HG03139 (cell line): ENCODE data around the gene ARL4A.

Experiments used
- ATAC-seq: cut with Tn5 transposase; IDR thresholded peaks from one replicate; pipeline ENCODE4 v1.9.1; 2021; ENCODE audit not compliant: unreplicated experiment

ARL4A gene

DNA sequence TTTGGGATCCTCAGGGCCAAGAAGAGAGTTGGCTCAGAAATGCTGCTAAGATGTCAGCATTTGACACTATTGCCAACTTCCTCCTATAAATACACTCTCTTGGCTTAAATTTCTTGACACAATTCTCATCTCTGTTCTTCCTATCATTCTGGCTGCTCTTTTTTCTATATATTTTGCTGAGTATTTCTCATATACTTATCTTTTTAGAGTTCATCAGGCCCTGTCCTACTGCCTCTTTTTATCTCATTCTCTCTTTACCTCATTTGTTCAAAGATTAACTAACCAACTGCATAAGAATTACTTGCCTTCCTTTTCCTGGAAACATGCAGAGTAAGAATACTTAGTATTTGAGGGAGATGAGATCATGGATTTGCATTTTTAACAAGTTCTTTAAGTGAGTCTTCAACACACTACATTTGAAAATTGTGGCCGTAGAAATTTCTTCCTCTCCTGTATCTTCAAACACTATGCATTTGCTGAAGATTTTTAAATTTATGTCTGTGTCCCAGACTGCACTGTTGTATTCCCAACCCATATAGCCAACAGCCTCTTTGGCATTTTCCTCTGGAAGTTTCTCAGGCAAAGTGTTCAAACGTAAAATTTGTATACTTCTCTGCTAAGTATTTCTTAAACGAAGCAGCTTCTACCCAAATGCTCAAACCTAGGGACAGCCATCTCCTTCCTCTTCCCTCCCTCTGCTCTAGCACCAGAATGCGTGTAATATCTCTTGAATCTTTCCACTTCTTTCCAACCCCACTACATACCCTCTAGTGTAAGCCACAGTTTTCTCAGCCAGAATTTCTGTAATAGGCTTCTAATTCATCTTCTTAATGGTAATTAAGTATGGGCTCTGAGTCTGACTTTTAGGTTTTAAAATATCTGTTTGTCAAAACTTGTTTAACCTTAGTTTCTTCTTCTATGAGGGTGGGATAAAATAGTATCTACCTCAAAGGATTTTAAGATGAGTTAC is 35.5 kb downstream of the ARL4A start:
- ATAC-seq = no peak

DNA sequence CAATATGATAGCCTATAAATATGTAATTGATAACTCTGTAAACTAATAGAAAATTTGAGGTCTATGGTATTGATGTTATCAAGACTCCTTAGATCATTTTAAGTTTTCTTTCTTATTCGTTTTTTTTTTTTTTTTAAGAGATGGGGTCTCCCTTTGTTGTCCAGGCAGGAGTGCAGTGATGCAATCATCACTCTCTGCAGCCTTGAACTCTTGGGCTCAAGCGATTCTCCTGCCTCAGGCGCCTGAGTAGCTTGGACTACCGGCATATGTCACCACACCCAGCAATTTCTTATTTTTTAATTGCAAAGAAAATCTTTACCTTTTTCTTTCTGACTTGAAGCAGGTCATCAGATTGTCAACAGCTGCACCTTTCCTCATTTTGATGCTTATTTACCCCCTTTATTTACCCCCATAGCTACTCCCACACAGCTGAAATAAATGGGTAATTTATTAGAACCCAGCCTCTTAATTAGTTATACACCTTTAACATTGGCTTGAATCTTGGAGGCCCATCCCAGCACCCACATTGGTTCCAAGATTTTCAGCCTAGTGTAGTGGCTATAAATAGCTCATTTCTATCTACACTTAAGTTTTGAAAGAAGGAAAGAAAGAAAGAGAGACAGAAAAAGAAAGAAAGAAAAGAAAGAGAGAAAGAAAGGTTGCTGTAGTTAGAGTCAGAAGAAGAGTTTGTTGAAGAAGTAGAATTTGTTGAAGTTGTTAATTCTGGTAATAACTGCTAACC is 38.3 kb downstream of the ARL4A start:
- no peak for ATAC-seq

DNA sequence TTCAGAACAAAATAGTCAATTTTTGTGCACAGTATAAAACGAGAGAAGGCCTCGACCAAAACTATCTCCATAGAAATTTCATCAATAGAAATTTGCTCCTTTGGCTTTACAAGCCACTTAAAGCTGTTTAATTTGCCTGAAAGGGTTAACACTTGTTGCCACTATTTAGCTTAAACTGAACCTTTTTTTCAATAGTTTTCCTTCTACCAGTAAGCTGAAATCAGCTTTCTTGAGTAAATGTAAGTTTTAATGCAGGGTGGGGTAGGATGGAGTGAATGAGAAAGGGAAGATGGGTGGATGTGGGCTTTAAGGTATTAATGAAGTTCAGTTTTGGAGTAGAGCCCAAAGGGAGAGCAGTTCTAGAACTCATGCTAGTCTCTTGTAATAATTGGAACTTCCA is 39.5 kb downstream of the ARL4A start:
- ATAC-seq = no peak

DNA sequence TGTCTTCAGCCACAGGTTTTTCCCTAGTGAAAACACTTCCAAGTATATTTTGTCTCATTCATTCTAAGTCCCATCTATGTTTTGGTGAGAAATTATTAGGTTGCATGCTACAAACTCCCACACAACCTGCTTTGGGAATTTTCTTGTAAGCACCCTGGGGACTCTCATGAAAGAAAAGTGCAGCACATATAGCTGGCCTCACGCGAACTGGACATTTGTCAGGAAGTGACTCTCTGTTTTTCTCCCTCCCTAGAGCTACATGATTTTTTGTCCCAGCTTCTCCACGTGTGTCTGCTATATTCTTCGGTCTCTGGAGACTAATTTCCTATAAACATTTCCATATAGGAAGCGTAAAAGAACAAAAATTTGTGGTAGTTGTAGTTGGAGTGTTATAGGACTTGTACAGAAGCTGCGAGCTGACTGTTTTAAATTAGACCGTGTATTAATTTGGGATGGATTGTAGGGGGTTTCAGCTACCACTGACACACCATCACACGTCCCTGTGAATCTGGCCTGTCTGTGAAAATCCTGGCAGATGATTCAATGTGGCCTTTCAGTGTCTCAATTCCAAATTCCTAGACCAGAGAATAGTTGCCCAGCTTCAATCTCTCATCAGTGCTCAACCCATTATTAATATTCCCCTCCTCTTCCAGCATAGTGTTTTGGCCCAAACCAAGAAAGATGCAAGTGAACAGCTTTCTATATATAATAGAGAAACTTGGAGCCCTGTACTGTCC is 40.2 kb downstream of the ARL4A start:
- ATAC-seq = no peak

DNA sequence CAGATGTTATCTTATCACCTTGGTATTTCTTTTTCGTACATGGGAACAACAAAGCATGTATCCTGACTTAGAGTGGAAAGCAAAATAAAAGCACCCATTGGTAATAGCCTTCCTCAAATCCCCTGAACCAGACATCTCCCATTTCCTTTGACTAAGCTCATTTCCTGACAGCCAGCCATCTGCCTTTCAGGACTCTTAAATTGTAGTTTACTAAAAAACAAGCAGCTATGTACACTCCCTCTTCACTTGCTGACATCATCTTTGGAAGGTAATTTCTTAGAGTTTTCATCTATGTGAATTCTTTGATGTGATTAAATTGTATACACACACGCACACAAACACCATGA is 40.7 kb downstream of the ARL4A start:
- ATAC-seq = no peak

DNA sequence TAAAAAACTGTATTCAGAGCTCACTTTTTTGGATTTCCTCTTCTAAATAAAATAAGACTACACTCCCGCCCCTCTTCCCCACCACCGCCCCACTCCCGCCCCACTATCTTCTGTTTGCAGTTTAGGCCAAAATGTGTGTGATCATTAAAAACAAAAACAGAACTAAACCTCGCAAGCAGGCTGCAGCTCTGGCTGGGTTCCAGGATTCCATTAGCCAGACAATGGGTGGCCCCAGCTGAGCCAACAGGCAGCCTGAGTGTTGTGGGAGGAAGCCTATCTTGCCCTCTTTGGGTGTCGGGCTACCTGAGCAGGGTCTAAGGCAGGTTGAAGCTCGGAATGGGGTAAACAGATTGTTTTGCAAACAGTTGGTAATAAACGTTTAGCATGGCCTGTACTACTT is 41.7 kb downstream of the ARL4A start:
- no peak for ATAC-seq

DNA sequence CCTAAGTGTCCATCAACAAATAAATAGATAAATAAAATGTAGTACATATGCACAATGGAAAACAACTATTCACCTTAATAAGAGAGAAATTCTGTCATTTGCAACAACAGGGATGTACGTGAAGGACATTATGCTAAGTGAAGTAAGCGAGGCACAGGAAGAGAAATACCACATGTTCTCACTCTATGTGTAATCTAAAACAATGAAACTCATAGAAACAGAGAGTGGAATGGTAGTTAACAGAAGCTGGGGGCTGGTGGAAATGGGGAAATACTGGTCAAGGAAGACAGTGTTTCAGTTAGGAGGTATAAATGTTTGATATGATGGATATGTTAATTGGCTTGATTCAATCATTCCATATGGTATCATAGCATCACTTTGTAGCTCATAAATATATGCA is 43.1 kb downstream of the ARL4A start:
- ATAC-seq = no peak

DNA sequence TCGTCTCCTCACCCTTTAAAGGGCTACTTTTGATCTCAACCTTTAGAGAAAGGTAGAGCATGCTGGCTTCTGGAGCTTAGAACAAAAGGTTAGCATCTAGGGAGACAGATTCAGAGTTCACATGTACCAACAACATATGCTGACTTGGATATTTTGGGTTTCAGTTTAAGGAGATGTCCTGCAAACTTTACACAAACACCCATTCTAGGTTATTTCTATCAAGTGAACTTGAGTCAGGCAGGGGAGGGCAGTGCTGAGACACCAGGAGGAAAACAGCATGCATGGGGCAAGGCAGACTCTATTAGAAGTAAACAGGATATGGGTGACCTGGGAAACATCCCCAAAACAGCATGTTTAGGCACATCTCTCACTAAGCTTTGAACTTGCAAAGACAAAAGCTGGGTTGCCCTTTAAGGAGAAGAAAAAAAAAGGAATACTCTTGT is 43.8 kb downstream of the ARL4A start:
- no peak for ATAC-seq

DNA sequence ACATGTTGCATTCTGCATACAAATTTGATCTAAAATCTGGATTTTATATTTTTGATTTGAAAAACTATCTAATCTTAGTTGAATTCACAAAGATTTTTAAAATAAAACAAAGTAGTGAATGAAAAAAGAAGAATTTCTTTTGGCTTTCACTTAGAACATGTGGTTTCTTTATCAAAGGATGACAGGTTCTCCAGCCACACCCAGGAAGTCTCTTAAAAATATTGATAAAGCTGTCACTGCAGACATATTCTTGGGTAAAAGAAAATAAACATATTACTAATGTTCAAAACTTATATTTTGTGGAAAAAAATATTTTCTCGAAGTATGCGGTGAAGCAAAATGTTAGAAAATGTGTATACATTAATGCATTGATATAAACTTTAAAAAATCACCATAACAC is 44.3 kb downstream of the ARL4A start:
- ATAC-seq = no peak

DNA sequence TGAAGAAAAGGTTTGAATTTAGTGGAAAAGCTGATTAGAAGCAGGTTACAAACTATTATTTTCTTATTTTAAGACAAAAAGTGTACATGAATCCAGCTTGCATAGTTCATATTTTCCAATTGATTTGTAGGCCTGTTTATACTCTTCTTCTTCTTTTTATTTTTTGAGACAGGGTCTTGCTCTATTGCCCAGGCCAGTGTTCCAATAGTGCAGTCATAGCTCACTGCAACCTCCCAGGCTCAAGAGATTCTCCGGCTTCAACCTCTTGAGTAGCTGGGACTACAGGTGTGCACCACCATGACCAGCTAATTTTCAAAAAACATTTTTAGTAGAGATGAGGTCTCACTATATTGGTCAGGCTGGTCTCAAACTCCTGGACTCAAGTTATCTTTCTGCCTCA is 45.0 kb downstream of the ARL4A start:
- ATAC-seq = no peak

DNA sequence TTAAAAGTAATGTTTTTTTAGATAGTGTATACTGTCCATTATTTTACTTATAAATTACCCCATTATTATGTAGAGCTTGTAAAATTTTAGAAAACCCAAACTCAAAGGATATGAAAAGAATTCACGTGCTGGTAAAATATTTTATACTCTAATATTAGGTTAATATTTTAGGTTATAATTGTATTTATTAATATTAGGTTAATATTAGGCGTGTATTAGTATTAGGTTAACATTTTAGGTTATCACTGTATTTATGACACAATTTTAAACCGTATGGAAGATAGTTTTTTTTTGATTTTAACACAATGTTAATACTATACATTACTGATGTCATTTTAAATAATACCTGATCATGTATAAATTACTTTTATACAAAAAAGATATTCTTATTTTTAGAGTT is 48.5 kb downstream of the ARL4A start:
- ATAC-seq = no peak

DNA sequence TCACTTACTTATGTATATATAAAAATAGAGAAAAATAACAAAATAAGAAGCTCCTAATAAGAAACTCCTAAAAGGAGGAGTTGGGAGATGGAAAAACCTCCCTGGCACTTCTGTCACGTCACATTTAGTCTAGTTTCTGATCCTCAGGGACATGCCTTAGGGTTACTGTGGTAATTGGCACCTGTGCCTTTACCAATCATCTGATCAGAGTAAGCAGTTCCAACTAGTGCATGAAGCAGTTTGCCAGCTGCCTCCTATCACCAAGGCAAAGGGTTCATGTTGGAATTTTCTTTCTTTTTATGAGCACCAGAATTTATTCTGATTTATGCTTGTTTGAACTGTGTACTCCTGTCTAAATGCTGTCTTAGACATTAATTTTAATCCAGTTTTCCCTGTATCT is 49.9 kb downstream of the ARL4A start:
- no peak for ATAC-seq

DNA sequence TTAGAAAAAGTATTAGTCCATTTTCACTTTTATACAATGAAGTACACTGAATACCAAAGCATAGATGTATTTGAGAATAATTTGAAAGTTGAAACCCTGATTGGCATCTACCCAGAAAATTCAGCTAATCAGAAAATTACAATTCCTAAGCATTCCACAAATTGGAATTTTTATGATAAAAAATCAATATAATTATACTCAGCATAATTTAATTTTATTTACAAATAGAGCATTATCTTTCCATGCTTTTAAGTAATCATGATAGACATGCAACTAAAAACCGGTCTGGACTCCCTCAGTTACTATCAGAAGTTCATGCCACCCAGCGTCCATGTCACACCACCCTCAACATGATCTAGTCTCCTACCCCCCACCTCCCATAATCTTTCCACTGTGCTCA is 50.4 kb downstream of the ARL4A start:
- ATAC-seq = no peak

DNA sequence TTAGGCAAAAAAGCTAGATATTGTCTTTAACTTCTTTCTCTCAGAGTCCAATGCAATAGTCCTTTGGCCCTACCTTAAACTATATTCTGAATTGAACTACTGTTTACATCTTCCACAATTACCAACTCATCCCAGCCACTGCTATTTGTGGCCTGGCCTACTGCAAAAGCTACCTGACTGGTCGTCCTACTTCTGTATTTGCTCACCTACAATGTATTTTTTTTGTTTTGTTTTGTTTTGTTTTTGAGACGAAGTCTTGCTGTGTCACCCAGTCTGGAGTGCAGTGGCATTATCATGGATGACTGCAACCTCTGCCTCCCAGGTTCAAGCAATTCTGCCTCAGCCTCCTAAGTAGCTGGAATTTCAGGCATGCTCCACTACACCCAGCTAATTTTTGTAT is 51.2 kb downstream of the ARL4A start:
- ATAC-seq = no peak
